Adrenal gland (tissue), 12 donors: ENCODE measurements around the gene LSS. TPM values are rescaled to one million over a fixed set of nuclear protein-coding genes. Genes with fewer than 3 reads are reported as not detected.
A peak's percentile ranks its signal among the peaks of the same experiment; 100 is the strongest.

ENCODE experiments used
- DNase-seq, 7 donors: peaks; one replicate each; pipeline ENCODE4 v3.0.0-alpha.2; 2019 to 2020
- H3K27ac ChIP-seq, 5 donors: fragments of 200-600 bp; sonication (generic) in 4 of 5; 1 replicate in 3 of 5; 2 replicates in 2 of 5; pipeline versions ENCODE4 v1.5.1 to v1.8.0; 2016 to 2020; ENCODE audit warnings: mild to moderate bottlenecking in 1 of 5
- H3K27me3 ChIP-seq: fragments of 200-600 bp; 2 replicates; pipeline ENCODE4 v1.8.0; 2021
- H3K36me3 ChIP-seq, 2 donors: fragments of 200-600 bp; replicated peaks in 1 of 2; 1 replicate in 1 of 2; 2 replicates in 1 of 2; pipeline versions ENCODE4 v1.5.1 to v1.8.0; 2018 to 2022
- H3K4me1 ChIP-seq, 2 donors: fragments of 200-600 bp; replicated peaks in 1 of 2; 1 replicate in 1 of 2; 2 replicates in 1 of 2; pipeline versions ENCODE4 v1.5.1 to v1.8.0; 2018 to 2021
- H3K4me3 ChIP-seq, 4 donors: fragments of 200-600 bp; sonication (generic) in 3 of 4; one replicate each; pipeline ENCODE4 v1.5.1; 2016 to 2018
- H3K9me3 ChIP-seq, 3 donors: fragments of 200-600 bp; sonication (generic) in 1 of 3; replicated peaks in 1 of 3; 1 replicate in 2 of 3; 2 replicates in 1 of 3; pipeline versions ENCODE4 v1.5.1 to v1.8.0; 2016 to 2021
- POLR2A ChIP-seq, 2 donors: fragments of 450-650 bp; IDR thresholded peaks; one replicate each; pipeline ENCODE4 v1.6.1; 2017; ENCODE audit warnings: antibody characterized with exemption in 2 of 2, mild to moderate bottlenecking in 2 of 2, moderate library complexity in 1 of 2
- WGBS, 4 donors: extraction: QIAGEN DNeasy Blood & Tissue Kit in 2 of 4; methylation state at CpG; one replicate each; pipeline versions ENCODE4 v1.1.5 to v1.1.7; 2013 to 2017; 5-methylcytosine and 5-hydroxymethylcytosine counted together
- intact Hi-C, 2 donors: fragments of 100-400 bp; cut with DNase I; formaldehyde crosslinking; loops; one replicate each; pipeline versions ENCODE4 v1.14.1 to v1.15.0; 2022 to 2023
- polyA plus RNA-seq, 3 donors: library from polyadenylated mRNA; stranded (reverse); fragments of 200-250 nt in 2 of 3; fragments of 350-450 nt in 1 of 3; fragmentation: Illumina TruSeq in 1 of 3; extraction: RNeasy Lipid Tissue Mini Kit (QIAGEN cat#74804) in 1 of 3; gene quantifications; one replicate each; pipeline ENCODE4 v1.2.3, GENCODE V29; 2013 to 2014
- total RNA-seq, 9 donors: library from RNA; depleted of rRNA in 4 of 9; stranded (reverse); fragments of >200 nt in 4 of 9; fragments of 120-200 nt in 1 of 9; fragmentation: NEBNext Ultra II Directional in 1 of 9; extraction: Animal tissue kit (Norgen Biotek cat#: 25700) in 1 of 9; gene quantifications; one replicate each; pipeline versions ENCODE4 v1.1.0 to v1.2.4, GENCODE V29; 2013 to 2023
- TF ChIP-seq, protein P1 (sequence below), 6 experiments: fragments of 450-650 bp in 4 of 6; fragments of 200-600 bp in 2 of 6; sonication (generic) in 1 of 6; IDR thresholded peaks; 1 replicate in 5 of 6; 2 replicates in 1 of 6; pipeline versions ENCODE4 v1.5.1 to v1.8.0; 2016 to 2021; ENCODE audit warnings: antibody characterized with exemption in 6 of 6, mild to moderate bottlenecking in 2 of 6, moderate library complexity in 1 of 6
- donor health status: healthy with polysubstance abuse.
- donor health status: Bipolar disorder and iron deficiency.
- donor health status: DM: yes; HTN: yes; CAD: no.
- donor health status: DM: no; HTN: no; CAD: no.
- donor health status: DM: no; HTN: no; CAD: no.
- donor health status: DM: yes; HTN: yes; CAD: no.

LSS gene
- total and polyA plus RNA-seq, 12 donors, result 46.3 to 246 (median 79.8) TPM

- TF ChIP-seq, protein P1, sequence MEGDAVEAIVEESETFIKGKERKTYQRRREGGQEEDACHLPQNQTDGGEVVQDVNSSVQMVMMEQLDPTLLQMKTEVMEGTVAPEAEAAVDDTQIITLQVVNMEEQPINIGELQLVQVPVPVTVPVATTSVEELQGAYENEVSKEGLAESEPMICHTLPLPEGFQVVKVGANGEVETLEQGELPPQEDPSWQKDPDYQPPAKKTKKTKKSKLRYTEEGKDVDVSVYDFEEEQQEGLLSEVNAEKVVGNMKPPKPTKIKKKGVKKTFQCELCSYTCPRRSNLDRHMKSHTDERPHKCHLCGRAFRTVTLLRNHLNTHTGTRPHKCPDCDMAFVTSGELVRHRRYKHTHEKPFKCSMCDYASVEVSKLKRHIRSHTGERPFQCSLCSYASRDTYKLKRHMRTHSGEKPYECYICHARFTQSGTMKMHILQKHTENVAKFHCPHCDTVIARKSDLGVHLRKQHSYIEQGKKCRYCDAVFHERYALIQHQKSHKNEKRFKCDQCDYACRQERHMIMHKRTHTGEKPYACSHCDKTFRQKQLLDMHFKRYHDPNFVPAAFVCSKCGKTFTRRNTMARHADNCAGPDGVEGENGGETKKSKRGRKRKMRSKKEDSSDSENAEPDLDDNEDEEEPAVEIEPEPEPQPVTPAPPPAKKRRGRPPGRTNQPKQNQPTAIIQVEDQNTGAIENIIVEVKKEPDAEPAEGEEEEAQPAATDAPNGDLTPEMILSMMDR (IDR thresholded peaks at IDR 0.05), result no peak
- TF ChIP-seq POLR2A (IDR thresholded peaks at IDR 0.05), result no peak
- peaks cover 11 to 12% of the 10 kb centered on the region in 2 donors for H3K4me1 ChIP-seq
- H3K27me3 ChIP-seq, result no peaks in the 10 kb centered on the region
- no peaks in the 10 kb centered on the region for H3K36me3 ChIP-seq
- intact Hi-C loops, result no loop called here
- no peaks in the 10 kb centered on the region for H3K9me3 ChIP-seq
- peak; percentile 0 to 49 (median 16) for DNase-seq
- H3K4me3 ChIP-seq, result no peak overlapping the region
- WGBS, 4 donors, result 83 to 88% (median 86%) methylated on average over 39 to 45 of the region's 45 CpGs
- H3K27ac ChIP-seq, result peak overlapping the region in 1 of 5 donors; percentile 4
Measured at GRCh38 chr21:46151989-46152926, 76.3 kb downstream of the LSS start.

DNA sequence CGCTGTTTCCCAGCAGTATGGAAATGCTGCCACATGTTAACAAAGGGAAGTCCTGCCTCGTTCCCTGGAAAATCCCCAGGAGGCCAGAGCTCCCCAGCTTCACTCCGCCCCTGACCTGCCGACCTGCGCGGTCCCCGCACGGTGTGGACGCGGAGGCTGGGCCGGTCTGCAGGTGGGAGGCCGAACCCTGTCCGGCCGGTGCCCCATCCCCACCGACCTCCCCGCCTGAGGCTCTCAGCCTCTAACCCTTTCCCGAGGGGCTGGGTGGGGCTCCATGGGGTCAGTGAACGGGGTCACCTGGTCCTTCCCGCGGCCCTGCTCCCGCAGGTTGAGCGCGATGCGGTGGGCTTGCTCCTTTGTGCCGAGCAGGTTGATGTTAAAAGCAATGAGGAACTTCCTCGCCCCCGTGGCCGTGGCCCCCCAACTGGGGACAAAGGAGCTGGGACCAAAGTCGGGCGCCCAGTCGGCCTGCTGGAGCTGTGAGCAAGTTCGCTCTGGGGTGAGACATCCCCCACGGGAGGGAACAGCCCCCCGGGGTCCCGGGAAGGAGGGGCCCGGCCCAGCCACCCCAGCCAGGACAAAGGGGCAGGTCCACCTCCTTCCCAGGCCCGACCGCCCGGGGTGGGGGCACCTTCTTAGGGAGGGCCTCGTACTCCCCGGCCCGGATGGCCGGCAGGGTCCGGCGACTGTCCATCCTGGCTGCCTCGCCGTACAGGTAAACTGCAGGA lies 77.1 kb downstream of the LSS start:
- Histone ChIP-seq H3K27ac (no peak overlapping the region), H3K36me3 (no peaks in the 10 kb centered on the region), H3K4me3 (no peak overlapping the region), H3K4me1 (peaks cover 11 to 12% of the 10 kb centered on the region in 2 donors), H3K9me3 (no peaks in the 10 kb centered on the region), H3K27me3 (no peaks in the 10 kb centered on the region)
- WGBS, 4 donors, result 86 to 96% (median 90%) methylated on average over 5 to 47 of the region's 47 CpGs
- intact Hi-C loops, result no loop called here
- TF ChIP-seq POLR2A (IDR thresholded peaks at IDR 0.05), result no peak
- TF ChIP-seq, protein P1 (IDR thresholded peaks at IDR 0.05), result no peak
- peak in 6 of 7 donors; percentile 7 to 48 (median 16) for DNase-seq

DNA sequence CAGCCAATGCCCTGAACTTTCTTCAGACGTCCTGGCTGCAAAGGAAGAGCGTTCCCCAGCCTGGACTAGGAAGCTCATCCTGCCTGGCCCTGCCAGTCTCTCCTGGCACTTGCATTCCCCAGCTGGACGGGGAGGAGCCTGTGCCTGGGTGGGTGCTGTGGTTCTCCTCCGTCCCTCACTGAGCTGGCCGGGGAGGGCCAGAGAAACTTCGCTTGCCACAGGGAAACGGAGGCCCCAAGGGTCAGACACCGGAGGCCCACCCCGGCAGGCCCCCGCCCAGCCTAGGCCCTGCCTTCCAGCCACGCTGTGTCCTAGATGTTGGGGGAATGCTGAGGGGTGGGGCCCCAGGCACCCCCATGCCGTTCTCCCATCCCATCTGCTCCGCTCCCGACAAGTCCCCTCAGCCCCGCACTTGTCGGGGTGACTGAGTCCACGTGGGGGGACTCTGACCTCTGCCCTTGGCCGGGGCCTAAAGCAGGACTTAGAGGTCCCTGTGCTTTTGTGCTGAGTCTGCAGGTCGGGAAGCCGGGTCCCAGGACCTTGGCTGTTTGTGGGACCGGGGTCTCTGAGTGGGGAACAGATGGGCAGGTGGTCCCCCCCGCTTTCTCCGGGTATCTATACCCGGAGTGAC lies 78.0 kb downstream of the LSS start:
- Histone ChIP-seq H3K27me3 (no peaks in the 10 kb centered on the region), H3K9me3 (no peaks in the 10 kb centered on the region), H3K4me1 (peaks cover 11 to 12% of the 10 kb centered on the region in 2 donors), H3K27ac (no peak overlapping the region), H3K36me3 (no peaks in the 10 kb centered on the region), H3K4me3 (no peak overlapping the region)
- WGBS, 4 donors, result 89 to 94% (median 93%) methylated on average over 6 to 24 of the region's 24 CpGs
- intact Hi-C loops, result no loop called here
- peak in 4 of 7 donors; percentile 5 to 22 (median 14) for DNase-seq
- TF ChIP-seq, protein P1 (IDR thresholded peaks at IDR 0.05), result no peak
- no peak for TF ChIP-seq POLR2A (IDR thresholded peaks at IDR 0.05)

DNA sequence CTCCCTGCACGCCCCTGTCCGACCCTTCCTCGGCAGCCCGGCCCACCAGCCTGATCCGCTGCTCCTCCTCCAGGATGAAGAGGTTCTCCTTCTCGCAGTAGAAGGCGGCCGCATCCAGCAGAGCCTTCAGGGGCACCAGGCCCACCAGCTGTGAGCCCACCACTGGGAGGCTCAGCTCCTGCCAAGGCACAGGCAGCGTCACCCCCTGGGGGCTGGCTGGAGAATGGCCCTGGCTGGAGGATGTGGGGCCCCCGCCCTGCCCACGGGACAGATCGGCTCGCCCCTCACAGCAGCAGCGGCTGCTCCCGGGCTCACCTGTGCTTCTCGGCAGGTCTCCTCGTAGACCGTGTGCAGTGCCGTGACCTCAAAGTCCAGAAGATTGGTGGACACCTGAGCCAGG lies 78.5 kb downstream of the LSS start:
- no peak overlapping the region for H3K4me3 ChIP-seq
- no peaks in the 10 kb centered on the region for H3K27me3 ChIP-seq
- WGBS, 4 donors, result 86 to 92% (median 88%) methylated on average over 8 to 19 of the region's 19 CpGs
- no peak overlapping the region for H3K27ac ChIP-seq
- no peaks in the 10 kb centered on the region for H3K36me3 ChIP-seq
- DNase-seq, result peak in 3 of 7 donors; percentile 7 to 13 (median 12)
- intact Hi-C loops, result no loop called here
- TF ChIP-seq, protein P1 (IDR thresholded peaks at IDR 0.05), result no peak
- TF ChIP-seq POLR2A (IDR thresholded peaks at IDR 0.05), result no peak
- H3K9me3 ChIP-seq, result no peaks in the 10 kb centered on the region
- H3K4me1 ChIP-seq, result peaks cover 11 to 12% of the 10 kb centered on the region in 2 donors
